K562 (cell line): Measurements from ENCODE around the gene FAM89B. TPM values are rescaled to one million over a fixed set of nuclear protein-coding genes. Genes with fewer than 3 reads are reported as not detected.
A peak's percentile ranks its signal among the peaks of the same experiment; 100 is the strongest.

ENCODE experiments used
- CBX1 ChIP-seq: sonication (generic); IDR thresholded peaks from 2 replicates; pipeline ENCODE4 v1.6.1; 2016; ENCODE audit warnings: antibody characterized with exemption, low read depth, mild to moderate bottlenecking
- FOXJ3 ChIP-seq: sonication (generic); formaldehyde crosslinking; IDR thresholded peaks from 2 replicates; pipeline ENCODE4 v1.4.0; 2020; ENCODE audit warnings: mild to moderate bottlenecking, missing genetic modification reagents
- MTA3 ChIP-seq: fragments of 450-650 bp; formaldehyde crosslinking; IDR thresholded peaks from 2 replicates; pipeline ENCODE4 v1.6.1; 2017; ENCODE audit warnings: mild to moderate bottlenecking, borderline replicate concordance
- PATZ1 ChIP-seq: fragments of 250-450 bp; sonication (Bioruptor Pico); IDR thresholded peaks from 2 replicates; pipeline ENCODE4 v1.5.0; 2020; ENCODE audit warnings: mild to moderate bottlenecking, borderline replicate concordance
- RBFOX2 ChIP-seq: fragments of 200-400 bp; formaldehyde crosslinking; IDR thresholded peaks from 2 replicates; pipeline ENCODE4 v1.6.1; 2017; ENCODE audit warnings: low read depth, mild to moderate bottlenecking, low read length, moderate library complexity
- SLC30A9 ChIP-seq: fragments of 250-450 bp; sonication (Bioruptor Pico); IDR thresholded peaks from 2 replicates; pipeline ENCODE4 v1.8.0; 2022; ENCODE audit warnings: mild to moderate bottlenecking, moderate library complexity
- TAF1 ChIP-seq: IDR thresholded peaks from 2 replicates; pipeline ENCODE4 v1.6.1; 2011; ENCODE audit warnings: mild to moderate bottlenecking, low read length, moderate library complexity; ENCODE audit not compliant: insufficient read depth, control insufficient read depth, severe bottlenecking; ENCODE audit errors: extremely low read depth
- ZFP91 ChIP-seq: sonication (generic); formaldehyde crosslinking; IDR thresholded peaks from 2 replicates; pipeline ENCODE4 v1.8.0; 2022; ENCODE audit warnings: mild to moderate bottlenecking, missing genetic modification reagents
- ZNF140 ChIP-seq: fragments of 250-450 bp; sonication (Bioruptor Pico); IDR thresholded peaks from 2 replicates; pipeline ENCODE4 v1.8.0; 2021; ENCODE audit warnings: moderate library complexity, mild to moderate bottlenecking, inconsistent platforms
- ZNF232 ChIP-seq: sonication (generic); formaldehyde crosslinking; IDR thresholded peaks from 2 replicates; pipeline ENCODE4 v1.8.0; 2022; ENCODE audit warnings: mild to moderate bottlenecking, missing genetic modification reagents
- polyA plus RNA-seq, 8 experiments: library from polyadenylated mRNA; depleted of rRNA in 4 of 8; stranded (reverse) in 5 of 8; unstranded in 3 of 8; fragments of >200 nt; fragmentation: Nextera tagmentation in 2 of 8; fragmentation: Illumina TruSeq in 1 of 8; extraction: Ambion mirVana in 2 of 8; extraction: Trizol in 1 of 8; gene quantifications; 2 replicates each; pipeline versions ENCODE4 v1.2.1 to v1.2.3, GENCODE V29; 2011 to 2014; ENCODE audit warnings: inconsistent platforms in 1 of 8, missing spikeins in 1 of 8
- total RNA-seq, 7 experiments: library from RNA; depleted of rRNA in 6 of 7; stranded (reverse); fragments of >200 nt in 6 of 7; fragmentation: Illumina TruSeq in 2 of 7; extraction: Trizol in 2 of 7; gene quantifications; 2 replicates each; pipeline versions ENCODE4 v1.2.1 to v1.2.3, GENCODE V29; 2011 to 2021; ENCODE audit warnings: low replicate concordance in 1 of 7
- TF ChIP-seq, protein P1 (sequence below): fragments of 250-450 bp; sonication (Bioruptor Pico); IDR thresholded peaks from 2 replicates; pipeline ENCODE4 v1.5.1; 2021; ENCODE audit warnings: mild to moderate bottlenecking
- TF ChIP-seq, protein P2 (sequence below): sonication (generic); formaldehyde crosslinking; IDR thresholded peaks from 2 replicates; pipeline ENCODE4 v1.8.0; 2023; ENCODE audit warnings: mild to moderate bottlenecking, missing genetic modification reagents

The FAM89B gene
- total and polyA plus RNA-seq, 9 of the 15 experiments (the other 6 are each of a cell fraction or from before 2014, with no cell fraction given) = 0.32 to 27.6 (median 11.9) TPM

DNA sequence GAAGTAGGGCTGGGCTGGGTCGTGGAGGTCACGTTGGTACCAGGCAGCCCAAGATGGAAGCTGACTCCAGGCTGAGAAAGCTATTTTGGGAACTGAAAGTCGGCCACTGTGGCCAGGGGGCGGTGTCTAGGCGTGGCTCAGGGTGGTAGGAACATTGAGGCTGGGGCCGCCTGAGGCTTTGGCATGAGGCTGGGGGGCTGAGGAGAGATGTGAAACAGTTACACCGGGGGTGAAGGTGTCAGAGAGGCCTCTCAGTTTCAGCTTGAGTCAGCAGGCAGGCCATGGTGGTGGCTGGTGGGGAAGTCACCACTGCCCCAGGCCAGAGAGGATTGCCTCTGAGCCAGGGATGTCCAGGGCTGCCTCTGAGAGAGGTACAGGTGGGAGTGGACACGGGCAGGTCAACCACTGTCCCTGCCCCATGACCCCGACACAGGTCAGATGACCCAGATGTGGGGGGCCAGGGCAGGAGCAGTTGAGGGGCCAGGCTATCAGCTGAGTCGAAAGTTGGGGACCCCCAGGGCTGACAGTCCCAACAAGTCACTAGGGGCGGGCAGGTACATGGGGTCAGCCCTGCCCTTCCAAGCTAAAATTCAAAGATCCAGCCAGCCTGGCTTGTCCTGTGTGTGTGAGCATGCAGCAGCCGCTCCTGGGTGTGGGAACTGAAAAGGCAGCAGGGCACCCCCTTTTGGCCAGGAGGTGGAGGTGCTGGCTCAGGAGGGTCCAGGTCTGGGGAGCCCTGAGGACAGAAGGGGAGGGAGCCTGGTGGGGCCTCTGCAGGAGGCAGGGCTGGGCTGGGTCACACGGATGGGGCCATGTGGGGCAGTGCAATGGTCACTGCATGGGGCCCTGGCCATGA is 16.1 kb downstream of the FAM89B start (continued):
- TF ChIP-seq, protein P1, sequence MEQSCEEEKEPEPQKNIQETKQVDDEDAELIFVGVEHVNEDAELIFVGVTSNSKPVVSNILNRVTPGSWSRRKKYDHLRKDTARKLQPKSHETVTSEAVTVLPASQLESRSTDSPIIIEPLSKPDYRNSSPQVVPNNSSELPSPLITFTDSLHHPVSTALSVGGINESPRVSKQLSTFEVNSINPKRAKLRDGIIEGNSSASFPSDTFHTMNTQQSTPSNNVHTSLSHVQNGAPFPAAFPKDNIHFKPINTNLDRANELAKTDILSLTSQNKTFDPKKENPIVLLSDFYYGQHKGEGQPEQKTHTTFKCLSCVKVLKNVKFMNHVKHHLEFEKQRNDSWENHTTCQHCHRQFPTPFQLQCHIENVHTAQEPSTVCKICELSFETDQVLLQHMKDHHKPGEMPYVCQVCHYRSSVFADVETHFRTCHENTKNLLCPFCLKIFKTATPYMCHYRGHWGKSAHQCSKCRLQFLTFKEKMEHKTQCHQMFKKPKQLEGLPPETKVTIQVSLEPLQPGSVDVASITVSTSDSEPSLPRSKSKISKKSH (CRISPR knock-in tag) = no peak
- no peak for TF ChIP-seq CBX1
- TF ChIP-seq FOXJ3 (CRISPR knock-in tag) = no peak
- no peak for TF ChIP-seq MTA3
- TF ChIP-seq, protein P2, sequence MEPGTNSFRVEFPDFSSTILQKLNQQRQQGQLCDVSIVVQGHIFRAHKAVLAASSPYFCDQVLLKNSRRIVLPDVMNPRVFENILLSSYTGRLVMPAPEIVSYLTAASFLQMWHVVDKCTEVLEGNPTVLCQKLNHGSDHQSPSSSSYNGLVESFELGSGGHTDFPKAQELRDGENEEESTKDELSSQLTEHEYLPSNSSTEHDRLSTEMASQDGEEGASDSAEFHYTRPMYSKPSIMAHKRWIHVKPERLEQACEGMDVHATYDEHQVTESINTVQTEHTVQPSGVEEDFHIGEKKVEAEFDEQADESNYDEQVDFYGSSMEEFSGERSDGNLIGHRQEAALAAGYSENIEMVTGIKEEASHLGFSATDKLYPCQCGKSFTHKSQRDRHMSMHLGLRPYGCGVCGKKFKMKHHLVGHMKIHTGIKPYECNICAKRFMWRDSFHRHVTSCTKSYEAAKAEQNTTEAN (CRISPR knock-in tag) = no peak
- TF ChIP-seq ZNF140 (CRISPR knock-in tag) = no peak
- TF ChIP-seq TAF1 = no peak
- no peak for TF ChIP-seq SLC30A9
- no peak for TF ChIP-seq ZNF232
- TF ChIP-seq RBFOX2 = peak; percentile 46
- no peak for TF ChIP-seq PATZ1 (CRISPR knock-in tag)
- TF ChIP-seq ZFP91 (CRISPR knock-in tag) = no peak
